ENCODE data around the gene FAM180A. TPM values are rescaled to one million over a fixed set of nuclear protein-coding genes. Genes with fewer than 3 reads are reported as not detected.

The FAM180A gene
- total and polyA plus RNA-seq, 4 donors = 0.19 to 10.5 (median 5.6) TPM

DNA sequence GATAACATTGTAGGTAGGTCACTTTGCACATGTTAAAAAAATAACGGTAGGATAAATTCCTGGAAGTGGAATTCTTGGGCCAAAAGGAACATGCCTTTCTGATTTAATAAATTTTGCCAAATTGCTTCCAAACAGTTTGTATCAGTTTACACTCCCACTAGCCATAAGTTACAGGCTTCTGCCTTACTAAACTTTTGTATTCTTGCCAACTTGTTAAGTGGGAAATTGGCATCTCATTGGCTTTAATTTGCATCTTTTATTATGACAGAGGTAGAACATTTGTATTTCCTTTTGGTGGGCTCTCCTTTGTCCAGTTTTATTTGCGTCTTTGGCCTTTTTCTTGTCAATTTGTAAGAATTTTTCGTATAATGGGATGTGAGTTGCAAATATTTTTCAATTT, 38.3 kb upstream of the FAM180A start (continued):
- TF ChIP-seq, protein P1, sequence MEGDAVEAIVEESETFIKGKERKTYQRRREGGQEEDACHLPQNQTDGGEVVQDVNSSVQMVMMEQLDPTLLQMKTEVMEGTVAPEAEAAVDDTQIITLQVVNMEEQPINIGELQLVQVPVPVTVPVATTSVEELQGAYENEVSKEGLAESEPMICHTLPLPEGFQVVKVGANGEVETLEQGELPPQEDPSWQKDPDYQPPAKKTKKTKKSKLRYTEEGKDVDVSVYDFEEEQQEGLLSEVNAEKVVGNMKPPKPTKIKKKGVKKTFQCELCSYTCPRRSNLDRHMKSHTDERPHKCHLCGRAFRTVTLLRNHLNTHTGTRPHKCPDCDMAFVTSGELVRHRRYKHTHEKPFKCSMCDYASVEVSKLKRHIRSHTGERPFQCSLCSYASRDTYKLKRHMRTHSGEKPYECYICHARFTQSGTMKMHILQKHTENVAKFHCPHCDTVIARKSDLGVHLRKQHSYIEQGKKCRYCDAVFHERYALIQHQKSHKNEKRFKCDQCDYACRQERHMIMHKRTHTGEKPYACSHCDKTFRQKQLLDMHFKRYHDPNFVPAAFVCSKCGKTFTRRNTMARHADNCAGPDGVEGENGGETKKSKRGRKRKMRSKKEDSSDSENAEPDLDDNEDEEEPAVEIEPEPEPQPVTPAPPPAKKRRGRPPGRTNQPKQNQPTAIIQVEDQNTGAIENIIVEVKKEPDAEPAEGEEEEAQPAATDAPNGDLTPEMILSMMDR (IDR thresholded peaks at IDR 0.05; ENCODE audit: low read depth, low read length, missing input control) = no peak
- TF ChIP-seq RXRA (IDR thresholded peaks at IDR 0.05) = no peak
- no peak for TF ChIP-seq EGR1 (IDR thresholded peaks at IDR 0.05; ENCODE audit: low read depth in 2 of 2)

DNA sequence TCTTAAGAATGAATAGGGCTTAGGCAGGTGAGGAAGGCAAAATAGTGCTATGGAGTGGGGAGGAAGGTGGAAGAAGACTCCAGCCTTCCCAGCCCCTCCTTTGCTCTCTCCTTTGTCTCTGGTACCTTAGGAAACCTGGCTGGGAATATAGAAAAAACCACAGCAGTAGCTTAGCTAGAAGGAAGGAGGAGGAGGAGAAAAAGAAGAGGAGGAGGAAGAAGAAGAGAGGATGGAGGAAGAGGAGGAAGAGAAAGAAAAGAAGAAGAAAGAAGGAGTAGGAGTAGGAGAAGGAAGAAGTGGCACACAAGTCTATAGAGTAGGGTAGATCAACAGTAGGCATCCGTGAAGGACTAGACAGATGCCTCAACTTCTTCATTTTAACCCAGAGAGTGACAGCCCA, 36.5 kb upstream of the FAM180A start:
- no peak for DNase-seq (ENCODE audit: low spot score)
- Histone ChIP-seq H3K9me3 (ENCODE audit: control insufficient read depth in 4 of 4, low read length in 3 of 4) (no peaks in the 10 kb centered on the region), H3K4me1 (ENCODE audit: control insufficient read depth in 4 of 4, insufficient read depth in 4 of 4, low read length in 3 of 4) (no peaks in the 10 kb centered on the region), H3K27me3 (ENCODE audit: control insufficient read depth in 4 of 4, insufficient read depth in 4 of 4, low read length in 3 of 4) (peaks cover 0 to 5% (median 2%) of the 10 kb centered on the region in 4 donors), H3K9ac (ENCODE audit: low read depth in 1 of 2, low read length in 2 of 2) (no peak overlapping the region), H3K4me3 (ENCODE audit: low read depth in 1 of 3, low read length in 3 of 3) (no peak overlapping the region), H3K27ac (ENCODE audit: low read depth in 1 of 2, low read length in 2 of 2) (no peak overlapping the region), H3K36me3 (ENCODE audit: control insufficient read depth in 4 of 4, insufficient read depth in 3 of 4, low read depth in 1 of 4, low read length in 3 of 4) (no peaks in the 10 kb centered on the region)
- TF ChIP-seq FOXA2 (IDR thresholded peaks at IDR 0.05) (no peak), YY1 (IDR thresholded peaks at IDR 0.05) (no peak), RXRA (IDR thresholded peaks at IDR 0.05) (no peak), RAD21 (IDR thresholded peaks at IDR 0.05) (no peak)
- TF ChIP-seq, protein P2, sequence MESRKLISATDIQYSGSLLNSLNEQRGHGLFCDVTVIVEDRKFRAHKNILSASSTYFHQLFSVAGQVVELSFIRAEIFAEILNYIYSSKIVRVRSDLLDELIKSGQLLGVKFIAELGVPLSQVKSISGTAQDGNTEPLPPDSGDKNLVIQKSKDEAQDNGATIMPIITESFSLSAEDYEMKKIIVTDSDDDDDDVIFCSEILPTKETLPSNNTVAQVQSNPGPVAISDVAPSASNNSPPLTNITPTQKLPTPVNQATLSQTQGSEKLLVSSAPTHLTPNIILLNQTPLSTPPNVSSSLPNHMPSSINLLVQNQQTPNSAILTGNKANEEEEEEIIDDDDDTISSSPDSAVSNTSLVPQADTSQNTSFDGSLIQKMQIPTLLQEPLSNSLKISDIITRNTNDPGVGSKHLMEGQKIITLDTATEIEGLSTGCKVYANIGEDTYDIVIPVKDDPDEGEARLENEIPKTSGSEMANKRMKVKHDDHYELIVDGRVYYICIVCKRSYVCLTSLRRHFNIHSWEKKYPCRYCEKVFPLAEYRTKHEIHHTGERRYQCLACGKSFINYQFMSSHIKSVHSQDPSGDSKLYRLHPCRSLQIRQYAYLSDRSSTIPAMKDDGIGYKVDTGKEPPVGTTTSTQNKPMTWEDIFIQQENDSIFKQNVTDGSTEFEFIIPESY (IDR thresholded peaks at IDR 0.05) = no peak
- TF ChIP-seq, protein P3, sequence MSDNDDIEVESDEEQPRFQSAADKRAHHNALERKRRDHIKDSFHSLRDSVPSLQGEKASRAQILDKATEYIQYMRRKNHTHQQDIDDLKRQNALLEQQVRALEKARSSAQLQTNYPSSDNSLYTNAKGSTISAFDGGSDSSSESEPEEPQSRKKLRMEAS (IDR thresholded peaks at IDR 0.05) = no peak
- TF ChIP-seq, protein P4, sequence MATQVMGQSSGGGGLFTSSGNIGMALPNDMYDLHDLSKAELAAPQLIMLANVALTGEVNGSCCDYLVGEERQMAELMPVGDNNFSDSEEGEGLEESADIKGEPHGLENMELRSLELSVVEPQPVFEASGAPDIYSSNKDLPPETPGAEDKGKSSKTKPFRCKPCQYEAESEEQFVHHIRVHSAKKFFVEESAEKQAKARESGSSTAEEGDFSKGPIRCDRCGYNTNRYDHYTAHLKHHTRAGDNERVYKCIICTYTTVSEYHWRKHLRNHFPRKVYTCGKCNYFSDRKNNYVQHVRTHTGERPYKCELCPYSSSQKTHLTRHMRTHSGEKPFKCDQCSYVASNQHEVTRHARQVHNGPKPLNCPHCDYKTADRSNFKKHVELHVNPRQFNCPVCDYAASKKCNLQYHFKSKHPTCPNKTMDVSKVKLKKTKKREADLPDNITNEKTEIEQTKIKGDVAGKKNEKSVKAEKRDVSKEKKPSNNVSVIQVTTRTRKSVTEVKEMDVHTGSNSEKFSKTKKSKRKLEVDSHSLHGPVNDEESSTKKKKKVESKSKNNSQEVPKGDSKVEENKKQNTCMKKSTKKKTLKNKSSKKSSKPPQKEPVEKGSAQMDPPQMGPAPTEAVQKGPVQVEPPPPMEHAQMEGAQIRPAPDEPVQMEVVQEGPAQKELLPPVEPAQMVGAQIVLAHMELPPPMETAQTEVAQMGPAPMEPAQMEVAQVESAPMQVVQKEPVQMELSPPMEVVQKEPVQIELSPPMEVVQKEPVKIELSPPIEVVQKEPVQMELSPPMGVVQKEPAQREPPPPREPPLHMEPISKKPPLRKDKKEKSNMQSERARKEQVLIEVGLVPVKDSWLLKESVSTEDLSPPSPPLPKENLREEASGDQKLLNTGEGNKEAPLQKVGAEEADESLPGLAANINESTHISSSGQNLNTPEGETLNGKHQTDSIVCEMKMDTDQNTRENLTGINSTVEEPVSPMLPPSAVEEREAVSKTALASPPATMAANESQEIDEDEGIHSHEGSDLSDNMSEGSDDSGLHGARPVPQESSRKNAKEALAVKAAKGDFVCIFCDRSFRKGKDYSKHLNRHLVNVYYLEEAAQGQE (IDR thresholded peaks at IDR 0.05) = no peak
- 65% methylated on average over 1 of the region's 1 CpG for WGBS

DNA sequence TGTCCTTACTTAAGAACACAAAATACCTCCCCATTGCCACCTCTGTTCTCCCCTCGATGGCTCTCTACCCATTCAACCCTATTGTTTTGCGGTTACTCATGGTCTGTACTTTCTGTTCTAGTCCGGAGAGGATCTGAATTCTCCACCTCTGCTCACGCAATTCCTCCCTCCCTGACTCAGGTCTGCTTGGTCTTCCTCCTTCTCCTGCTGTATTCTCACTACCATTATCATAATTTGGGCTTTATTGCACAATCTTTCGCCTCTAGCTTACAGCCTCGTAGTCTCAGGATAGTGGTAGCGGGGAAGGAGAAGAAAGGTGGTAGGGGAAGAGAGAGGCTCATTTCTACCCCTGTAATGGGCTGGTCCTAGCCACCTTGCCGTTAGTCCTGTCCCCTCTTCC, 35.4 kb upstream of the FAM180A start:
- no peak for DNase-seq (ENCODE audit: low spot score)
- H3K4me3 ChIP-seq (ENCODE audit: low read depth in 1 of 3, low read length in 3 of 3) = no peak overlapping the region
- no peaks in the 10 kb centered on the region for H3K9me3 ChIP-seq (ENCODE audit: control insufficient read depth in 4 of 4, low read length in 3 of 4)
- WGBS = 76% methylated on average over 8 of the region's 8 CpGs
- H3K9ac ChIP-seq (ENCODE audit: low read depth in 1 of 2, low read length in 2 of 2) = no peak overlapping the region
- H3K27ac ChIP-seq (ENCODE audit: low read depth in 1 of 2, low read length in 2 of 2) = no peak overlapping the region
- H3K4me1 ChIP-seq (ENCODE audit: control insufficient read depth in 4 of 4, insufficient read depth in 4 of 4, low read length in 3 of 4) = no peaks in the 10 kb centered on the region
- H3K27me3 ChIP-seq (ENCODE audit: control insufficient read depth in 4 of 4, insufficient read depth in 4 of 4, low read length in 3 of 4) = peaks cover 0 to 5% (median 2%) of the 10 kb centered on the region in 4 donors
- no peaks in the 10 kb centered on the region for H3K36me3 ChIP-seq (ENCODE audit: control insufficient read depth in 4 of 4, insufficient read depth in 3 of 4, low read depth in 1 of 4, low read length in 3 of 4)
- no peak for TF ChIP-seq TAF1 (conservative IDR thresholded peaks at IDR 0.05)
- no peak for TF ChIP-seq YY1 (IDR thresholded peaks at IDR 0.05)
- TF ChIP-seq FOXA1 (IDR thresholded peaks at IDR 0.05) = no peak
- TF ChIP-seq JUND (IDR thresholded peaks at IDR 0.05) = no peak
- no peak for TF ChIP-seq EGR1 (IDR thresholded peaks at IDR 0.05; ENCODE audit: low read depth in 2 of 2)
- TF ChIP-seq, protein P3 (IDR thresholded peaks at IDR 0.05) = no peak

Data from liver (tissue), 9 donors.